Smooth muscle cell (in vitro differentiated cells): ENCODE measurements around the gene COL16A1. TPM values are rescaled to one million over a fixed set of nuclear protein-coding genes. Genes with fewer than 3 reads are reported as not detected.

Experiments used
- DNase-seq: peaks from one replicate; lab custom pipeline; 2025; ENCODE audit not compliant: unreplicated experiment; lab: John Stamatoyannopoulos, UW
- H2AFZ ChIP-seq: fragments of 200-600 bp; sonication (generic); 2 replicates; pipeline ENCODE4 v1.6.0; 2016; ENCODE audit warnings: antibody characterized with exemption, low read depth, mild to moderate bottlenecking
- H3F3A ChIP-seq: fragments of 200-600 bp; sonication (generic); 2 replicates; pipeline ENCODE4 v1.6.0; 2017; ENCODE audit warnings: antibody characterized with exemption, low read depth
- H3K27ac ChIP-seq: fragments of 200-600 bp; sonication (generic); 2 replicates; pipeline ENCODE4 v1.5.1; 2016; ENCODE audit warnings: low read depth, mild to moderate bottlenecking
- H3K27me3 ChIP-seq: fragments of 200-600 bp; sonication (generic); 2 replicates; pipeline ENCODE4 v1.6.1; 2016; ENCODE audit warnings: low read depth, mild to moderate bottlenecking
- H3K36me3 ChIP-seq: fragments of 200-600 bp; sonication (generic); 2 replicates; pipeline ENCODE4 v1.5.1; 2016; ENCODE audit warnings: low read depth
- H3K4me1 ChIP-seq: fragments of 200-600 bp; sonication (generic); 2 replicates; pipeline ENCODE4 v1.5.1; 2016; ENCODE audit warnings: low read depth
- H3K4me2 ChIP-seq: fragments of 200-600 bp; sonication (generic); 2 replicates; pipeline ENCODE4 v1.6.0; 2016; ENCODE audit warnings: mild to moderate bottlenecking
- H3K4me3 ChIP-seq: fragments of 200-600 bp; sonication (generic); 2 replicates; pipeline ENCODE4 v1.5.1; 2016; ENCODE audit warnings: mild to moderate bottlenecking
- H3K79me2 ChIP-seq: fragments of 200-600 bp; sonication (generic); 2 replicates; pipeline ENCODE4 v1.6.0; 2016; ENCODE audit warnings: low read depth, mild to moderate bottlenecking
- H3K9ac ChIP-seq: fragments of 200-600 bp; sonication (generic); 2 replicates; pipeline ENCODE4 v1.6.0; 2016; ENCODE audit warnings: low read depth
- H3K9me3 ChIP-seq: fragments of 200-600 bp; sonication (generic); replicated peaks from 2 replicates; pipeline ENCODE4 v1.5.1; 2016; ENCODE audit warnings: low read depth
- H4K20me1 ChIP-seq: fragments of 200-600 bp; sonication (generic); 2 replicates; pipeline ENCODE4 v1.6.0; 2016; ENCODE audit warnings: low read depth
- whole genome bisulfite sequencing: methylation state at CpG from one replicate; pipeline ENCODE4 v1.1.7; 2016; ENCODE audit warnings: low lambda C conversion rate; 5-methylcytosine and 5-hydroxymethylcytosine counted together
- polyA plus RNA-seq: library from polyadenylated mRNA; unstranded; fragments of >200 nt; fragmentation: Nextera tagmentation; extraction: Ambion mirVana; gene quantifications from 2 replicates; pipeline ENCODE4 v1.2.1, GENCODE V29; 2016
- total RNA-seq: library from RNA; depleted of rRNA; stranded (reverse); fragments of >200 nt; gene quantifications from 2 replicates; pipeline ENCODE4 v1.2.3, GENCODE V29; 2014
- TF ChIP-seq, protein P1 (sequence below): fragments of 200-600 bp; sonication (generic); IDR thresholded peaks from 2 replicates; pipeline ENCODE4 v1.5.1; 2017; ENCODE audit warnings: borderline replicate concordance, mild to moderate bottlenecking, antibody characterized with exemption; ENCODE audit not compliant: insufficient read depth, poor library complexity, severe bottlenecking

Gene COL16A1
- total and polyA plus RNA-seq, 2 experiments from 2014 or later, result 67.3 to 152 TPM

DNA sequence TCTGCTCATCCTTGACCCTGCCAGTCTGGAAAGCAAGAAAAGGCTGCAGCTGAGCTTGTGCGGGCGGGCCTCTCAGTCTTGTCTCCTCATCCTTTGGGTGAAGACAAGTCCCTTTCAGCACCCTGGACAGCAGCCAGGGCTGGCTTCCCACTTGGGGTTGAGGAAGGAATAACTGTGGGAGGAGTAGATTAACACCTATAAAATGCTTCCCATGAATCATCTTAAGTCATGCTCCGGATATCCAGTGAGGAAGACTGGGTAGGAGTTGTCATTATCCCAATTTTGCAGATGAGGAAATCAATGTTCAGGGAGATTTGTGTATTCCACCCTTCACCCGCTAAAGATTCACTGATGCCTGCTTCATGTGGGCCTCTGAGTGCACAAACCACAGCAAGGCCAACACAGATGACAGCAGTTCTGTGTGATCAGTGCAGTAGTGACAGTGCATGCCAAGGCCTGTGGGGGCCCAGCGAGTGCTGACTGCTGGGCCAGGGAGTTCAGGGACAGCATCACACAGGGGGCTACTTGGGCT, 20.1 kb upstream of the COL16A1 start:
- 39% methylated on average over 5 of the region's 5 CpGs for WGBS
- peak; percentile 75 for DNase-seq

DNA sequence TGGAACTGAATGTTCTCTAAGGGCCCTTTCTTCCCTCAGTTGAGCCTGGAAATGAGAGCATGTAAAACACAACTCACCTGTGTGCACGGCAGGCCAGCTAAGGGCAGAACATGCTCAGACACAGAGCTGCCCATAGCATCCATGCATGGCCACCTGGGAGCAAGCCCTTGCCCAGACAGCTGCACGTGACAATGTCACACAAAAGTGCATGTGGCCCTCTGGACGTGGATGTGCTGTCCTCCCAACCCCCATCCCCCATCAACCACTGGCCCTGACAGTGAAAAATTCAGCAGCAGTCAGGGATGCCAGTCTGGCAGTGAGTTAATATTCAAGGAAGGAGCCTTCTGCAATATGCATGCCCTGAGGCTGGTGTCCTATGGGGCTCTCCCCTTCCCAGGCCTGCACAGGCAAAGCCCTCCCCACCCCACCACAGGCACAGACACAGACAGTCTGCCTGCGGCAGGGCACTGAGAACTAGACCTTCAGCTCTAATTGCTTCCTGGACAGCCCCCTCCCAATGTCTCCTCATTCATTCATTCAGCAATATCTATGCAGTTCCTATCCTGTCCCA, 14.6 kb upstream of the COL16A1 start:
- WGBS, result 66% methylated on average over 4 of the region's 4 CpGs
- H4K20me1 ChIP-seq, result no peaks in the 10 kb centered on the region
- H3K9me3 ChIP-seq, result no peaks in the 10 kb centered on the region
- no peak overlapping the region for H3K27ac ChIP-seq
- no peak overlapping the region for H3K9ac ChIP-seq
- H3K4me1 ChIP-seq, result peaks cover 8% of the 10 kb centered on the region
- no peak overlapping the region for H3K4me3 ChIP-seq
- peaks cover 18% of the 10 kb centered on the region for H3F3A ChIP-seq
- no peak overlapping the region for H3K4me2 ChIP-seq
- no peak overlapping the region for H2AFZ ChIP-seq
- H3K27me3 ChIP-seq, result peaks cover 6% of the 10 kb centered on the region
- no peaks in the 10 kb centered on the region for H3K36me3 ChIP-seq
- H3K79me2 ChIP-seq, result no peaks in the 10 kb centered on the region
- TF ChIP-seq, protein P1, sequence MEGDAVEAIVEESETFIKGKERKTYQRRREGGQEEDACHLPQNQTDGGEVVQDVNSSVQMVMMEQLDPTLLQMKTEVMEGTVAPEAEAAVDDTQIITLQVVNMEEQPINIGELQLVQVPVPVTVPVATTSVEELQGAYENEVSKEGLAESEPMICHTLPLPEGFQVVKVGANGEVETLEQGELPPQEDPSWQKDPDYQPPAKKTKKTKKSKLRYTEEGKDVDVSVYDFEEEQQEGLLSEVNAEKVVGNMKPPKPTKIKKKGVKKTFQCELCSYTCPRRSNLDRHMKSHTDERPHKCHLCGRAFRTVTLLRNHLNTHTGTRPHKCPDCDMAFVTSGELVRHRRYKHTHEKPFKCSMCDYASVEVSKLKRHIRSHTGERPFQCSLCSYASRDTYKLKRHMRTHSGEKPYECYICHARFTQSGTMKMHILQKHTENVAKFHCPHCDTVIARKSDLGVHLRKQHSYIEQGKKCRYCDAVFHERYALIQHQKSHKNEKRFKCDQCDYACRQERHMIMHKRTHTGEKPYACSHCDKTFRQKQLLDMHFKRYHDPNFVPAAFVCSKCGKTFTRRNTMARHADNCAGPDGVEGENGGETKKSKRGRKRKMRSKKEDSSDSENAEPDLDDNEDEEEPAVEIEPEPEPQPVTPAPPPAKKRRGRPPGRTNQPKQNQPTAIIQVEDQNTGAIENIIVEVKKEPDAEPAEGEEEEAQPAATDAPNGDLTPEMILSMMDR, result no peak
- no peak for DNase-seq

More for the DNA sequence above, 20.1 kb upstream of the COL16A1 start:
- Histone ChIP-seq H4K20me1 (peaks cover 6% of the 10 kb centered on the region), H3K4me2 (no peak overlapping the region), H3K36me3 (no peaks in the 10 kb centered on the region), H3K4me3 (no peak overlapping the region), H3K79me2 (no peaks in the 10 kb centered on the region), H3K27me3 (peaks cover 6% of the 10 kb centered on the region), H3K9ac (no peak overlapping the region), H3F3A (peaks cover 6% of the 10 kb centered on the region), H3K9me3 (no peaks in the 10 kb centered on the region), H2AFZ (no peak overlapping the region), H3K27ac (no peak overlapping the region), H3K4me1 (no peaks in the 10 kb centered on the region)
- TF ChIP-seq, protein P1, result no peak

DNA sequence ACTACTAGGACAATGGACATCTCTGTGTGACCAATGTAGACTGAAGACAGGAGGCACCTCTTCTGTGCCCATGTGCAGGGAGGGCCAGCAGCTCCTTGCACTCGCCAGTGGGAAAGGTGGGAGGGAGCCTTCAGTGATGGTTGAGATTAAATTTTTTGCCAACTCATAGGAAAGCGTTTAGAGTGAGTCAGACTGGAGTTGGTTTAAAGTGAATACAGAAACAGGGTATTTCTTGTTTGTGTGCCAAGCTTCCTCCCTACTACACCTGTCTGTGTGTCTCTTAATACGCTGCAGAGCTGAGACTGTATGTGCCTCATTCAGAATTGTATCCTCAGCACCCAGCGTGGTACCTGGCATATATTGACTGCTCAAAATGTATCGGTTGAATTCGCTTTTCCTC, 13.5 kb upstream of the COL16A1 start:
- Histone ChIP-seq H3K4me2 (no peak overlapping the region), H3K4me1 (peaks cover 11% of the 10 kb centered on the region), H2AFZ (no peak overlapping the region), H3K4me3 (no peak overlapping the region), H3K9ac (no peak overlapping the region), H3K9me3 (no peaks in the 10 kb centered on the region), H3K27ac (no peak overlapping the region), H3K79me2 (no peaks in the 10 kb centered on the region), H3F3A (peaks cover 24% of the 10 kb centered on the region), H3K27me3 (peaks cover 6% of the 10 kb centered on the region), H4K20me1 (no peaks in the 10 kb centered on the region), H3K36me3 (no peaks in the 10 kb centered on the region)
- no peak for DNase-seq
- TF ChIP-seq, protein P1, result no peak
- 76% methylated on average over 6 of the region's 6 CpGs for WGBS

DNA sequence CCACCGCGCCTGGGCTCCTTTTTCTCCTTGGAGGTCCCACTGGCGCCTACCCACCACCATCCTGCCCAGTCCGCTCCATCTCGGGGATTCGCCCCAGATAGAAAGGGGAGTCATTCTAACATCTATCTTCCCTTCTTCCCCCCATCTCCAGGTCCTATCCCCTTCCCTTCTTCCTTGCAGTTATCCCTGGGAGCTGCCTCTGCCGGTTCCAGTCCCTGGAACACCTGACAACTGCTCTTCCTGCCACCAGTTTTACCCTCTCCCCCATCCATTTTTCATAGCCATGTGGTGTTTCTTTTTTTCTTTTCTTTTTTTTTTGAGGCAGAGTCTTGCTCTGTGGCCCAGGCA, 12.0 kb upstream of the COL16A1 start:
- peak overlapping the region; percentile 53 for H3K4me3 ChIP-seq
- H3K9ac ChIP-seq, result no peak overlapping the region
- no peaks in the 10 kb centered on the region for H3K9me3 ChIP-seq
- DNase-seq, result no peak
- peaks cover 1% of the 10 kb centered on the region for H3K27me3 ChIP-seq
- TF ChIP-seq, protein P1, result no peak
- no peak overlapping the region for H3K27ac ChIP-seq
- peaks cover 11% of the 10 kb centered on the region for H3K4me1 ChIP-seq
- no peaks in the 10 kb centered on the region for H3K36me3 ChIP-seq
- H4K20me1 ChIP-seq, result no peaks in the 10 kb centered on the region
- 1% methylated on average over 7 of the region's 7 CpGs for WGBS
- H3K4me2 ChIP-seq, result peak overlapping the region; percentile 90
- peaks cover 34% of the 10 kb centered on the region for H3F3A ChIP-seq
- H3K79me2 ChIP-seq, result no peaks in the 10 kb centered on the region
- no peak overlapping the region for H2AFZ ChIP-seq
